ENCODE data around the gene TNS3. TPM values are rescaled to one million over a fixed set of nuclear protein-coding genes. Genes with fewer than 3 reads are reported as not detected.

Gene TNS3
- total RNA-seq, 1 experiment from 2014 or later: 9.5 TPM

GRCh38 chr7:47232751-47233412 is 349.0 kb downstream of the TNS3 start:
- Histone ChIP-seq H3K79me2 (ENCODE audit: insufficient read depth, low read length) (no peaks in the 10 kb centered on the region), H3K18ac (ENCODE audit: insufficient read length, low read depth, low read length) (no peak overlapping the region), H2BK20ac (ENCODE audit: low read depth, low read length, poor library complexity, severe bottlenecking) (no peak overlapping the region), H2BK12ac (ENCODE audit: insufficient read length, low read depth, low read length) (no peak overlapping the region), H3K4me1 (ENCODE audit: insufficient read depth, low read length) (no peaks in the 10 kb centered on the region; the same call in 1 of the 2 replicates), H3K27me3 (ENCODE audit: insufficient read depth, low read length) (no peaks in the 10 kb centered on the region), H3K4me2 (ENCODE audit: insufficient read depth, insufficient read length, low read length) (no peak overlapping the region), H4K5ac (ENCODE audit: insufficient read length, low read depth, low read length) (no peak overlapping the region), H2BK120ac (ENCODE audit: low read depth, low read length, poor library complexity, severe bottlenecking) (no peak overlapping the region), H3K23me2 (ENCODE audit: insufficient read length, low read depth, low read length, poor library complexity, severe bottlenecking) (no peaks in the 10 kb centered on the region), H3K14ac (ENCODE audit: insufficient read depth, low read length) (no peak overlapping the region), H4K20me1 (ENCODE audit: control insufficient read depth, insufficient read depth, insufficient read length) (no peaks in the 10 kb centered on the region), H4K8ac (replicated peaks; ENCODE audit: insufficient read length, low read depth, low read length) (no peak overlapping the region), H3K4ac (ENCODE audit: low read depth, low read length) (no peak overlapping the region), H3K56ac (ENCODE audit: insufficient read length, low read depth, low read length) (no peak overlapping the region), H2AFZ (ENCODE audit: low read length) (no peak overlapping the region), H2BK15ac (ENCODE audit: low read depth, low read length) (no peak overlapping the region), H3K9ac (ENCODE audit: extremely low read depth, insufficient read length, low read length) (no peak overlapping the region), H2BK5ac (ENCODE audit: insufficient read length, low read length) (no peak overlapping the region), H3T11ph (ENCODE audit: low read length) (no peak overlapping the region), H3K23ac (ENCODE audit: insufficient read length, low read depth, low read length) (no peak overlapping the region), H2AK5ac (ENCODE audit: insufficient read length, low read length) (no peak overlapping the region), H4K91ac (ENCODE audit: insufficient read length, low read depth, low read length) (no peak overlapping the region), H3K79me1 (ENCODE audit: insufficient read depth, low read depth, low read length, poor library complexity, severe bottlenecking) (no peaks in the 10 kb centered on the region), H3K27ac (ENCODE audit: insufficient read length, low read depth, low read length) (no peak overlapping the region), H3K9me3 (ENCODE audit: control insufficient read depth, low read depth, low read length) (no peaks in the 10 kb centered on the region)
- DNase-seq: no peak
- no peak overlapping the region for H3K4me3 Mint-ChIP-seq
- peaks cover 0 to 3% of the 10 kb centered on the region in 2 experiments; a peak in 2 of 5 replicates for H3K9me3 Mint-ChIP-seq
- WGBS (ENCODE audit: extremely low coverage, insufficient read length, low lambda C conversion rate): no CpG with 5 or more reads among the region's 8 CpGs
- H3K36me3 Mint-ChIP-seq (ENCODE audit: insufficient read depth in 1 of 3, low read depth in 3 of 3): no peaks in the 10 kb centered on the region; a peak in 1 of 7 replicates
- TF ChIP-seq CTCF (conservative IDR thresholded peaks at IDR 0.05): no peak; the same call in 2 of the 3 replicates
- H3K27me3 Mint-ChIP-seq (ENCODE audit: low read depth): peaks cover 2% of the 10 kb centered on the region; the same call in 1 of the 2 replicates
- peaks cover 0 to 5% of the 10 kb centered on the region in 2 experiments; a peak in 1 of 4 replicates for H3K4me1 Mint-ChIP-seq
- no peak overlapping the region for H3K27ac Mint-ChIP-seq
